Embryonic facial prominence (tissue), 1 donor: ENCODE results near the gene ADGRB2.

ENCODE experiments used
- DNase-seq: peaks from one replicate; pipeline ENCODE4 v3.0.0-alpha.2; 2016; ENCODE audit errors: extremely low spot score

The ADGRB2 gene

DNA sequence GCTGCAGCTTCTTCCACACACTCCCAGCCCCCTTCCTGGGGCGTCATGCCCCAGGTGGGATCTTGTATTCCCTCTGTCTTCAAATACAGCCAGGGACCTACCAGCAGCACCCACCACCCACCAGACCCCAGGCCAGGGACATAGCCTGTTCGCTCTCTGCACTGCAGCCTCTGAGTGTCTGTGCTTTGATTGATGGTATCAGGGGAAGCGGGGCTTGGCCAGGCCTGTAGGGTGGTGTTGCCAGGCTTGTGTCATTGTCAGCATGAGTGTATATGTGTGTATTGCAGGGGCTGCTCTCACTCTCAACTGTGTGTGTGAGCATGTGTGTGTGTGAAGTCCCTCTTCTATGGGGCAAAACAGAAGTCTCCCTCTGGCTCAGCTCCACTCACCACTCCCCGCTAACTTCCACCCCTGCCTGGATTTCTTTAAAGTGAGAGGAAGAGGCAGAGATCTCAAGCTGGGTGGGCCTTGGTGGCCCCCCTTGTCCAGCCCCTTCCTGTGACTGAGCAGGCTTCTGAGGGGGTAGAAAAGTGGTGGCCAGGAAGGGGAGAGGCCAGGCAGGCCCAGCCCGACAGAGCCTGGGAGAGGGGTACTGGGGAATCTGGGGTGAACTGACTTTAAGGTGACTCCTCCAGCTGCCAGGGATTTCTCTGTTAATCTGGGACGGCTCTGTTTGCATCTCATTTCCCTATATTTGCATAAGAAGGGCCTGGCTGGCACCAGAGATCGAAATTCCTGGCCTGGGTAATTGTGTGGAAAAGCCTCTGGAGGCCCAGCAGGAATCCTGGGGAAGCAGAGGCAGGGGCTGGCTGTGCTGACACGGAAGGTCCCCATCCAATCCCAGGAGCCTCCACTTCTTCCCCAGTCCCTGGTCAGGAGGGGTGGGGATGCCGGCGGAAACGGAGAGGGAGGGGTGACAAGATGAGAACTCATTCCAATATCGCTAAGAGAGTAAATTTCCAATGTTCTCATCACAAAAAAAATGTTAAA, 18.6 kb upstream of the ADGRB2 start:
- no peak for DNase-seq

DNA sequence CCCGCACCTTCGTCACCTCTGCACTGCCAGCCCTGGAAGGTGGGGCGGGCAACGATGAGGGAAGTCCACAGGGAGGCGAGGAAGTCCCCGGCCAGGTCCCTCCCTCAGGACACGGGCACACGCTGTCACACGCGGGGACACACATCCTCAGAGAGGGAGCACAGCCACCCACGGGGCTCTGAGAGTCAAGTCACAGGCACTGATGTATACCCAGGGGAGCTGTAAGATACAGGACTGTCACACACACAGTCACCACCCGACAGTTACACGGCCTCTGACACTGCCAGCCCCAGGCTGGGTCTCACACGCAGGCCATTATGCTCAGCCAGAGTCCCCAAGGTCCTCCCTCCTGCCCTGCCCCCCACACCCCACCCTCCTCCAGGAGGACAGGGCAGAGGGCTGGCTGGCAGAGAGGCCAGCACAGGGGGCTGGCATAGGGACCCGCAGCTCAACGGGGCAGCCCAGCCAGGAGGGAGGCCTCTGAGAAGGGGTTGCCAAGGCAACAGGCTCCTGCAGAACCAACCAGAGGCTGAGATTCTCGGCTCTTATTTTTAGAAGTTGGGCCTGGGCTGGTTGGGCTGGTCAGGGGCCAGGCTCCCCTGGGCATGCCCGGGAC, 17.7 kb upstream of the ADGRB2 start:
- DNase-seq, result no peak

DNA sequence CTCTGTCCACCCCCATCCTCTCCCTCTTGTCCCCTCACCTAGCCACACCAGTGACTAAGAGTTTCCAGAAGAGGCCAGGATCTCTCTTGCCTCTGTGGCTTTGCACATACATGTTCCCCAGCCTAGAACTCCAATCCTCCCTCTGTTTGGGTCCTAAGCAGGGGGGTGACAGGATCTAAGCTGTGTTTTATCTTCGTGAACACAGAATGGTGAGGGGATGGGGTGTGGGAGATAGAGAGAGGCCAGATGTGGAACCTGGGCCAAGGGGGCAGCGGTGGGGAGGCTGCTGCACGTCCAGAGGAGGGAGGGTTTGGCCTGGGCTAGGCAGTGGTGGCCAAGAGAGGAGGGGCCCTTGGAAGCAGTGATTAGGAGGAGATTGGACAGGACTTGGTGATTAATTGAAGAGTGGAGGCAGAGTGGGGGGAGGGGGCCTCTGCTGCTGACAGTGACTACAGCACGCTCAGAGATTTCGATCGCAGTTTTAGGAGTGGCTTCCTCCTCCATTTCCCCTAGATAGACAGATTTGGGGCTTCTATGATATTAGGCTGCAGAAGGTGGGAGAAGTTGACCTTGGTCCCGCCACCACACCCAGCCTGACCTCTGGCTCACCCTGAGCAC, 17.1 kb upstream of the ADGRB2 start:
- no peak for DNase-seq

DNA sequence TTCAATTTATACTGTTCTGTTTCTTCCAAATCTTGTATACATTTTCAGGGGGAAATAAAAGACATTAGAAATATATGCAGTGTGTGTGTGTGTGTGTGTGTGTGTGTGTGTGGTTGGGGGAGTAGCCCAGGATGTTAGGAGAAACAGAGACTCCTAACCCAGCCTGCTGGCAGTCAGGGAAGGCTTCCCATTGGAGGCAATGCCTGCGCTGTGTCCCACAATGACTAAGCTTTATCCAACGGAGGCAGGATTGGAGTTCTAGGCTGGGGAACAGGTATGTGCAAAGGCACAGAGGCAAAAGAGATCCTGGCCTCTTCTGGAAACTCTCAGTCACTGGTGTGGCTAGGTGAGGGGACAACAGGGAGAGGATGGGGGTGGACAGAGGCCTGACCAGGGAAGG, 16.5 kb upstream of the ADGRB2 start:
- no peak for DNase-seq

DNA sequence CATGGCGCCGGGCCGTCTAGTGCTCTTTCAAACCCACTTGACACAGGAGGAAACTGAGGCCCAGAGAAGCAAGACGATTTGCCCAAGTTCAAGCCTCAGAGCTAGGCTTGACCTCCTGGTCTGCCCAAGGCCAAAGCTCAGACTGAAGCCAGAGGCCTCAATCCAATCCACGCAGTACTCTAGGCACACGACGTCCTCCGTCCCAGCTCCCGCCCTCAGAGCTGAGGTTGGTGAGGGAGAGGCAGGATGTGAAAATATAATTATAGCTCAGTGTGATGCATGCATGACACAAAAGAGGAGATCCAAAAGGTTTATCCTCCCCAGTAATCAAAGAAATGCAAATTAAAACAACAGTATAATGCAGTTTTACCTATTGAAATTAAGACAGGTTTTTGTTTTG, 15.5 kb upstream of the ADGRB2 start:
- no peak for DNase-seq

DNA sequence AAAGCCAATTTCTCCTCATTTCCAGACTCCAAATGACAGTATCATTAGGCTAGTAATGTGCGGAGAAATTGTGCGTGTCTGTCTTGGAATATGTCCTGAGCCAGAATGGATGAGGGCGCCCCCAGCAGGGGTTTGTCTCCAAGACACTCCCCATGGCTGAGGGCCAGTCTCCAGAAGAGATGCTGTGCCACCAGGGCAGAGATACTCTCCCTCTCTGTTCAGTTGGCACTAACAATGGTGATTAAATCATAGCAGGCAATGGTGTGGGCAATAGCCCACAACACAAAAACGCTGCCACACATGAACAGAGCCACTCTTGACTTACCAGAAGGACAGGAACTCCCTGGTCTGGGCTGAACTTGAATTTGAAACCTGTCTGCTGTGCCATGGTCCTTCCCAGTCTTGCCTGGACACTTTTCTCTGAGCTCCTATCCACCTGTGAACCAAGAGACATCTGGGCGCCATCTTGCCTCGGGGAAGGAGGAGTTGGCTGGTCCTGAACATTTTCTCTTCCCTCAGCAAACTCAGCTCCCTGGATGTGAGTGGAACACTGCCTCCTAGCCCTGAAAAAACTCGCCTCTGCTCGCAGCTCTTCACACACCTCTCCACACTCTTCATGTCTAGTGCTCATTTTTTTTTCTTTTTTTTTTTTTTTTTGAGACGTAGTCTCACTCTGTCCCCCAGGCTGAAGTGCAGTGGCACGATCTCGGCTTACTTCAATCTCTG, 14.8 kb upstream of the ADGRB2 start:
- no peak for DNase-seq

DNA sequence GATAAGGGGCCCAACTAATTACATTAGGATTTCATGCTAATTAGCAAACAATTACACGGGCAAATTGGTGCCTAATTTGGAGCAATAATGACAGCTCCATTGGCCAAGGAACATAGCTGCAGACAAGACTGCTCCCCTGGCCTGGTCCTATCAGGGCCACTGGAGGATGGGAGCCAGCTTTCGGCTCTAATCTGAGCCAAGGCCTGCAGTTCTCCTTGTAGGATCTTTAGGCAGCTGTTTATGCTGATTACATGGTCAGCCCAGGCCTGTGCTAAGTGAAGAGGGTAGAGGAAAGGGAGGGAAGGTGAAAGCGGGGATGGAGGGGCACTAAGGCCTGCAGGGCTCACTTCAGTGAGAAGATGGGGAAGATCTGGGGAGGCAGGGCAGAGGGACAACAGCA, 12.4 kb upstream of the ADGRB2 start:
- DNase-seq, result no peak

DNA sequence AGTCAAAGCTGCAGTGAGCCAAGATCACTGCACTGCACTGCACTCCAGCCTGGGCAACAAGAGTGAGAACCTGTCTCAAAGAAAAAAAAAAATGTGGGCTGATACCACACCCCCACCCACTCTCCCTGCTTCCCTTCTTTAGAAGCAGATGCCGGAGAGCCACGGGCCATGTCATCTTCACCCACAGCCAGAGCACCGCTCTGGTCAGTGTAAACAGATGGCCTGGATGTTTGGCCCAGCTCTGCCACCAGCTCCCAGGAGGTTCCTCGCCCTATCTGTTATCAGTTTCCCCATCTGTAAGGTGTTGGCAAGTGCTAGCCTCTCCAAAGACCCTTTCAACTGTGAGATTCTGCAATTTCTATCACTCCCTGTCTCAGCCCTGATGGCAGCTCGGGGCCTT, 11.9 kb upstream of the ADGRB2 start:
- DNase-seq, result no peak

DNA sequence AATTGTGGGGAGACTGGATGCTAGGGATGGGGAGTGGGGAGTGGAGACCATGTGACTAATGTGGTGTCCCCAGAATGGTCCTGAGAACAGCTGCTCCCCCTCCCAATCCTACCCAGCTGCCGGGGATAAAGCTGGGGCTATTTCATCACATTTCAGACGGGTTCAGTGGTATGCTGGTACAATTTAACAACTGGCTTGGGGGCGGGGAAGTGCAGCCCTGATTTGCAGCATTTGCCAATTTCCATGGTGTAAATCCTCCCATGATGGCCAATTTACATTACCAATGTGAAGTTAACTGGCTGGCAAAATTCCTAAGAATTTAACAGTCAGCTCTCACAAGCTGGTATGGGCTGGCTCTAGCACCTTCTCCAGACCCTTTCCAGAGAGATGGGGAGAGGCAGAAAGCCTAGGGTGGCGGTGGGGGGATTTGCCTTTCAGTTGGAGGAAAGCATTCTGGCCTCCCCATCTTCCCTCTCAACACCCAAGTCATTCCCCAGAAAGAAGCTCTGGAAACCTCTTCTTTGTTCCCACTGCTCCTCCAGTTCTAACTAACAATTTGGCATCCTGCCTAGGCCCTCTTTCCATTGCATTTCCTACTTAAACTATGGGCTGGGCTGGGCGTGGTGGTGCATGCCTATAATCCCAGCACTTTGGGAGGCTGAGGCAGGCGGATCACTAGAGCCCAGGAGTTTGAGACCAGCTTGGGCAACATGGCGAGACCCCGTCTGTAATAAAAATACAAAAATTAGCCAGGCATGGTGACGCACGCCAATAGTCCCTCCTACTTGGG, 11.3 kb upstream of the ADGRB2 start:
- DNase-seq, result no peak

DNA sequence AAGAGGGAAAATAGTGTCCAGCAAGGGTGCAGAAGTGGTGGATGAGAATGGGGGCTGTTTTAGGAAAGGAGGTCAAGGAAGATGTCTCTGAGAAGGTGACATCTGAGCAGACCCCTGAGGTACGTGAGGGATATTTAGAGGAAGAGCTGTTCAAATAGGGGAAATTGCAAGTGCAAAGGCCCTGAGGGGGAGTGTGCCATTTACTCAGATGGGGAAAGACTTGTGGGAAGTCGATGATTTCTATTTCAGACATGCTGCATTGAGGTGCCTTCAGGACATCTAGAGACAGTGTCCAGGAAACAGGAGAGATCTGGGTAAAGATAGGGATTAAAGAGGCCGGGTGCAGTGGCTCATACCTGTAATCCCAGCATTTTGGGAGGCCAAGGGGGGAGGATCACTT, 10.4 kb upstream of the ADGRB2 start:
- no peak for DNase-seq

DNA sequence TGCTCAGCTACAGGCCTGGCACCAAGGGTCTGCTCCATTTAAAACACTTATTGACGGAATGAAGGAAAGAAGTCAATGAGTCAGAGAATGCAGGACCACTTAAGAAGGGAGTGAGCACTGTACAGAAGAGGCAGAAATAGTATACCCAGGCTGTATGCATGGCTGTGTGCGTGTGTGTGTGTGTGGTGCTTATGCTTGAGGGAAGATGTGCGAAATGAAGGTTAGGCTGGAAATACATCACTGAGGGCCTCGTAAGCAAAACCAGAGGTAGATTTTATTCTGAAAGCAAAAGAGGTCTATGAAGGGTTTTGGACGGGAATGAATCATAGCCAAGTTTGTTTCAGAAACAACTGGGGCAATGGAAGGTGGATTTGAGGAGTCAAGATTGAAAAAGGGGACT, 9.7 kb upstream of the ADGRB2 start:
- no peak for DNase-seq

DNA sequence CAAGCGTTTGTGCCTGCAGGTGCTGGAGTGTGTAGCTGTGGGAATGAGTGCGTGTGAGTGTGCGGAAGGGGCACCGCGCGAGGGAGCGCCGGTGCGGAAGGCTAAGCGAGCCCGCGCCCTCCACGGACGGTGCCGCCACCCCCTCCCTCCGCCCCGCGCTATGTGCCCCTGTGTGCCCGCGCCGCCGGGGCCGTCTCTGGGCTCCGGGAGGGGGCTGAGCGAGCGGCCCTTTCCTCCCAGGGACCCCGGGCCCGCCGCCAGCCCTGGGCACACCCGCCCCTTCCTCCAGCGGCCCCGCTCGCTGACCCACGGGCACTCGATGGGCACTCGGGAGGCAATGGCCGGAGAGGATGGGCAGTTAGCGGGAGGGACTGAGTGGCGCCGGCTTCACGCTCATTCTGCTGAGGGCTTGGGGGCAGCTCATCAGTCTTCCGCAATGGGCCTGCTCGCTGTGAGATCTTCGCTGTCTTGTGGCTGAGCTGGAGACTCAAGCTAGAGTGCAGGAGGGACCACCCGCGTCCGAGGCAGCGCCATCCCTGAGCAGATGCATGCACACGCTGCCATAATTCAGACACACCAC, 8.6 kb upstream of the ADGRB2 start:
- DNase-seq, result no peak

DNA sequence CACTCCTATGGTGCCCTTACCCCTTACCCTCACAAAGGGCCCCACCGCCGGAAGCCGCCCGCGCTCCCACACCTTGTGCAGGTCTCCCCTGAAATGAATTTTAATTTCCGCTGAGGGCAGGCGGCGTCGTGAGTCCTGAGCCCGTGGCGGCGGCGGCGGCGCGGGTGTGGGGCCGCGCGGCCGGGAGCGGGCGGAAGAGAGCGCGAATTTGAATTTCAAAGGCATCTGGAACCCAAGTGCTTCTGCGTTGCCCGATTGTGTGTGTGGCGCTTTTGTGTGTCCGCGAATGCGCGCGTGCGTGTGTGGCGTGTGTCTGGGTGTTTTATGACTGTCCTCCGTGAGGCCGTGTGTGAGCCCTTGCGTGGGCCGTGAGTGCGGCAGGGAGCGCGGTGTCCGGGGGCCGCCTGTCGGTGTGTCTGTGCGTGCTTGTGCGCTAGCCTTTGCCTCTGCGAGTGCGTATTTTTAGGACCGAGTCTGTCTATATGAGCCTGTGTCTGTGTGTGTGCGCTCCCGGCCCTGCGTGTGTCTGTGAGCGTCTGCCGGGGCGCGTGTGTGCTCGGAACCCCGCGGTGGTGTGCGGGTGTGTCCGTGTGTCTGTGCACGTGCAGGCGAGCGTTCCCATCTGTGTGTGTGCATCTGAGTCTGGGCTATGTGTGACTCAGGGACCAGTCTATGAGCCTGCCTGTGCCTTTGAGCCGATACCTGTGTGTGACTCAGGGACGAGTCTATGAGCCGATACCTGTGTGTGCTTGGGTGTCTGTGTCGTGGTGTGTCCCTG, 7.9 kb upstream of the ADGRB2 start:
- DNase-seq, result no peak

DNA sequence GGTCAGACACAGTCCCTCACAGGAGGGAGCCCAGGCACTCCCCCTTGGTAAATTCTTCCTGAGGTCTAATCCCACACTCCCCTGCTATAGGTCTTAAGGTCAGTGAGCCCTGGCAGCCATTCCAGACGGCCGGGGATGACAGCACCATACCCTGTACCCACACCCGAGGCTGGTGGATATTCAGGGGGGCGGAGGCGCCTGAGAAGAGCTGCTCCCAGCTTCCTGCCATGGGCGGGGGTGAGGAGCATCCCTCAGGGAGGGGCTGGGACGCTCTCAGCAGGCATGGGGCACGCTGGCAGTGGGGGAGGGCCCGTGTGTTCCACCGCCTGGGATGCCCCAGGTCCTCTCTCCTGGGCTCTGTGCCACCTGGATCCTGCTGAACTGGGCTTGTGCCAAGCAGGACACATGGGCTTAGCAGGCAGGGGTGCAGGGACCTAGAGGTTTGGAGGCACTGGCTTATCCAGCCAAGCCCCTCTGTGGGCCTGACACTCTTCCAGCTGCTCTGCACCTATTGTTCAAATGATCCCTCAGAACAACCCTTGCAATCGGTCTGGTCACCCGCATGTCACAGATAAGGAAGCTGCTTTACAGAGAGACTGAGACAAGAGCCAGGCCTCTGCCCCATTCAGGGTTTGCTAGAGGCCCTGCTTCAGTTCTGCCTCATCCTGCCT, 5.7 kb upstream of the ADGRB2 start:
- no peak for DNase-seq

DNA sequence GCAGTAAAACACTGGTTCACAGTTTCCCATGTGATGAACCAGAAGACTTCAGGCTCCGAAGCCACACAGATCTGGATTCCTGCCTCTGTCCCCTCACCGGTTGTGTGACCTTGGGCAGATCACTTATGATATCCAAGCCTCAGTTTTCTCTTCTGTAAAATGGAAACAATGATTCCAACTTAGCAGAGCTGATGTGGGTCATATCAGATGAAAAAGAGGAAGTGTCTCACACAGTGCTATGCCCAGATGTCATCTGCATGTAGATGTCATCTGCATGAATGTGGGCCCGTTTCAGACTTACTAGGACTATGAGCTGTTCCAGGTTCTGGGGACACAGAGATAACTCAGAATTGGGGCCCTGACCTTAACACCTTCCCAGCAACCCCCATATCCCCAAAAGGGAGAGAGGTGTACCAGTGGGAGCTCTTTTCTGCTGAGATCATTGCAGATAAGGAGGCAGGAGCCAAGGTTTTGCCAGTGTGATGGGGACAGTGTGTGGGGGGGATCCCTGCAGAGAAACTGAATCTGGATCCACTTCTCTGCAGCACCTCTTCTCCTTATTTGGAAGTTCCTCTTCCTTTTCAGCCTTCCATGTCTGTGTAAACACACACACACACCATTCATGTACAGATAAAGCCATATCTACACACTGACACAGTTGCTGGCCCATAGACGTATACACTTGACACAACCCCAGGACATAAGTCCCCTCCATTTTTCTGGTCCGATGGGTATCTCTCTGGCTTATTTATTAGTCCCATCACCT, 5.0 kb upstream of the ADGRB2 start:
- no peak for DNase-seq

DNA sequence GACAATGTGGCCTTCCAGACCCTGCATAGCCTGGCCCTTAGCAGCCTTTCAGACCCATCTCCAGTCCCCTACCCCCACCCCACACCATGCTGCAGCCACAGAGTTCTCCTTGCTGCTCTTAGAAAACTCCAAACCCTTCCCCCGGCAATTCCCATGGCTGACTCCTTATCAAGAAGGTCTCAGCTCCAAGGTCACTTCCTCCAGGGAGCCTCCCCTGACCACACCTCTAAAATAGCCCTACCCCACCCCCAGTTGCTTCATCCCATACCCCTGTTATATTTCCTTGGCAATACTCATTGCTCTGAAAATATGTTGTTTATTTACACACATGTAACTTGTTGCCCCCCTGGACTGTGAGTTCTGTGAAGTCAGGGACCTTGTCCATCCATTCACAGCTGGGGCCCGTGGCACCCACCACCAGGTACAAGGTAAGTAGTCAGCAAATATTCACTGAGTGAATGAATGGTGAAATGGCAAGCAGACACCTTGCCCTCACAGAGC, 4.3 kb upstream of the ADGRB2 start:
- DNase-seq, result no peak

DNA sequence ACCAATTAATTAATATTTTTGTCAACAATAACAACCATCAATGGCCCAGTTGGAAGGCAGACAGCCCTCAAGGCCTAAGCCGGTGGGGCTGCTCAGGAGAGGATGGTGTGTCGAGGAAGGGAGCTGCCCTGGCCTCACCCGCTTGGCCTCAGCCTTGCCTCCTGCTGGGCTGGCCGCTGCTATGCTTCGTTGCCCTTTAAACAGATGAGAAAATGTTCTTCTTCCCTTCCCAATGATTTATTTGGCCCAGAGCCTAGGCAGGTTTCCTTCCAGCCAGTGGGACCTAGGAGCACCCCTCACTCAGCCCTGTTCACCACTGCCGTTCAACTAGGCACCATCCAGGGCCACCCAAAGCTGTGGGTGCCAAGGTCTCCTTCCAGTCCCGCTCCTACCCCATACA, 3.1 kb upstream of the ADGRB2 start:
- DNase-seq, result no peak

DNA sequence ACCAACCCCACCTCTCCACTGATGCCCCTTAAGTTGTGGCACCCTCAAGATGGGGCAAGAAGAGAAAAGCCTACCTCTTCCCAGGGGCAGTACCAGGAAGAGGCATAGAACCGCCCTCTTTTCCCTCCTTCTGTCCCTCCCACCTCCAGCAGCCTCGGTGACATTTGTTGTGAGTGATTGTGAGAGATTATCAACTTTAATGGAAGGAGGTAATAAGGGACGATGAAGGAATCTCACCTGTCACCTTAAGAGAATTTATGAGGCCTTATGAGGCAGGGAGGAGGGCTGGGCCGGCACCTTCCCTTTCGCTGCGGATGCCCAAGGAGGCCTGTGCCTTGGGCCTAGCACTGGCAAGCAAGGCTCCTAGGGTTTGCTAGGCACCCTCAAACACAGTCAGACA, 1.4 kb upstream of the ADGRB2 start:
- DNase-seq, result no peak

DNA sequence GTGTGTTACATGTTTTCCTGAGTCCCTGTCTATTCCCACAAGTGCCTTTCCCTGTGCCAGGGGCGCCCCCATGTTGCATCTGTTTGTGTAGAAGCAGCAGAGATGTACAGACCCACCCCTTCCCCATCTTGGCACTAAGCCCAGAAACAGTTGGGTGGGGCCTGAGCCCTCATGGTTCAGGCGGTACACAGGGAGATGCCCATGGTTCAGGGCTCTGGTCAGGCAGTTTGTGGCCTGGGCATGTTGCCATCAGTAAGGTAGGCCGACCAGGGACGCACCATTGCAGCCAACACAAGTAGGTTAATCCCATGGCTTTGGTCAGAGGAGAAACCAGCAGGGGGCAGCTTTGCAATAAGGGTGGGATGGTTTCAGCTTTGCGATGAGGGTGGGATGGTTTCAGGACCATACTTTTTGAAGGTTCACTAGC, 914 bp upstream of the ADGRB2 start:
- DNase-seq, result no peak
